ENCODE data around the gene ZYX.
"Not testable (repeated sequence)": the region's sequence is repeated elsewhere in the genome, so short reads cannot be mapped to it uniquely, and the experiment has no call there.

Gene ZYX

GRCh38 chr7:143385891-143386781 is 5.0 kb downstream of the ZYX start:
- DNase-seq: peak; percentile 29

- DNase-seq: peak; percentile 20
These were observed 6.2 kb downstream of the ZYX start for GRCh38 chr7:143387156-143387975.

- no peak for DNase-seq
These were observed 6.9 kb downstream of the ZYX start for GRCh38 chr7:143388051-143388450.

GRCh38 chr7:143388491-143389101 is 7.5 kb downstream of the ZYX start:
- DNase-seq: no peak

- no peak for DNase-seq
These were observed 8.4 kb downstream of the ZYX start for GRCh38 chr7:143389316-143390103.

GRCh38 chr7:143390104-143390772 is 9.1 kb downstream of the ZYX start:
- DNase-seq: no peak

GRCh38 chr7:143390773-143391317 is 9.7 kb downstream of the ZYX start:
- DNase-seq: no peak

GRCh38 chr7:143391462-143392404 is 10.6 kb downstream of the ZYX start:
- peak; percentile 37 for DNase-seq

- not testable (repeated sequence) for DNase-seq
These were observed 11.3 kb downstream of the ZYX start for GRCh38 chr7:143392427-143392826.

GRCh38 chr7:143392875-143393266 is 11.7 kb downstream of the ZYX start:
- no peak for DNase-seq

GRCh38 chr7:143393267-143394041 is 12.3 kb downstream of the ZYX start:
- DNase-seq: no peak

- DNase-seq: no peak
These were observed 12.9 kb downstream of the ZYX start for GRCh38 chr7:143394068-143394467.

- DNase-seq: no peak
These were observed 13.6 kb downstream of the ZYX start for GRCh38 chr7:143394777-143395176.

GRCh38 chr7:143395187-143396149 is 14.3 kb downstream of the ZYX start:
- DNase-seq: no peak

GRCh38 chr7:143396182-143396581 is 15.0 kb downstream of the ZYX start:
- DNase-seq: no peak

- DNase-seq: no peak
These were observed 15.7 kb downstream of the ZYX start for GRCh38 chr7:143396625-143397556.
